HEK293 (cell line): Measurements from ENCODE around the gene ITGA7.

Source experiments
- BCL11A ChIP-seq: fragments of 450-650 bp; formaldehyde crosslinking; IDR thresholded peaks from 2 replicates; pipeline ENCODE4 v1.5.1; 2016; ENCODE audit warnings: low read depth, missing biosample characterization, missing genetic modification characterization
- BCL11B ChIP-seq: fragments of 450-650 bp; formaldehyde crosslinking; IDR thresholded peaks from 2 replicates; pipeline ENCODE4 v1.5.1; 2016; ENCODE audit warnings: low read depth, missing biosample characterization, missing genetic modification characterization
- BCL6B ChIP-seq: fragments of 450-650 bp; formaldehyde crosslinking; IDR thresholded peaks from 2 replicates; pipeline ENCODE4 v1.5.1; 2017; ENCODE audit warnings: missing biosample characterization, missing genetic modification characterization
- EGR2 ChIP-seq: fragments of 450-650 bp; formaldehyde crosslinking; IDR thresholded peaks from 2 replicates; pipeline ENCODE4 v1.5.1; 2016; ENCODE audit warnings: low read depth, missing biosample characterization, missing genetic modification characterization
- FEZF1 ChIP-seq: fragments of 450-650 bp; formaldehyde crosslinking; IDR thresholded peaks from 2 replicates; pipeline ENCODE4 v1.5.1; 2016; ENCODE audit warnings: missing biosample characterization, missing genetic modification characterization
- HOXC10 ChIP-seq: sonication (generic); formaldehyde crosslinking; IDR thresholded peaks from 2 replicates; pipeline ENCODE4 v1.8.1; 2023; ENCODE audit warnings: mild to moderate bottlenecking, missing genetic modification reagents
- KLF16 ChIP-seq: fragments of 450-650 bp; formaldehyde crosslinking; IDR thresholded peaks from 2 replicates; pipeline ENCODE4 v1.5.1; 2017; ENCODE audit warnings: missing biosample characterization, missing genetic modification characterization
- PATZ1 ChIP-seq: fragments of 450-650 bp; formaldehyde crosslinking; IDR thresholded peaks from 2 replicates; pipeline ENCODE4 v1.5.1; 2016; ENCODE audit warnings: missing biosample characterization, missing genetic modification characterization
- PRDM1 ChIP-seq: fragments of 450-650 bp; formaldehyde crosslinking; IDR thresholded peaks from 2 replicates; pipeline ENCODE4; 2016; ENCODE audit warnings: missing biosample characterization, missing genetic modification characterization
- RBAK ChIP-seq: fragments of 450-650 bp; formaldehyde crosslinking; IDR thresholded peaks from 2 replicates; pipeline ENCODE4 v1.5.1; 2016; ENCODE audit warnings: missing biosample characterization, missing genetic modification characterization
- REPIN1 ChIP-seq: fragments of 450-650 bp; formaldehyde crosslinking; IDR thresholded peaks from 2 replicates; pipeline ENCODE4 v1.5.1; 2017; ENCODE audit warnings: missing biosample characterization, missing genetic modification characterization, low read depth
- SP7 ChIP-seq: fragments of 450-650 bp; formaldehyde crosslinking; IDR thresholded peaks from 2 replicates; pipeline ENCODE4 v1.5.1; 2016; ENCODE audit warnings: missing biosample characterization, missing genetic modification characterization
- TCF7L2 ChIP-seq: IDR thresholded peaks from 2 replicates; pipeline ENCODE4 v1.6.1; 2011; ENCODE audit warnings: low read depth, mild to moderate bottlenecking, inconsistent platforms, low read length, moderate library complexity, borderline replicate concordance
- ZBTB11 ChIP-seq: fragments of 450-650 bp; formaldehyde crosslinking; conservative IDR thresholded peaks from 2 replicates; pipeline ENCODE4 v1.5.1; 2016; ENCODE audit warnings: low read depth, missing biosample characterization, missing genetic modification characterization
- ZBTB48 ChIP-seq: fragments of 450-650 bp; formaldehyde crosslinking; IDR thresholded peaks from 2 replicates; pipeline ENCODE4 v1.5.1; 2016; ENCODE audit warnings: missing biosample characterization, missing genetic modification characterization
- ZBTB7A ChIP-seq: fragments of 450-650 bp; formaldehyde crosslinking; IDR thresholded peaks from 2 replicates; pipeline ENCODE4 v1.5.1; 2016; ENCODE audit warnings: low read depth, missing biosample characterization, missing genetic modification characterization
- ZFHX2 ChIP-seq: fragments of 450-650 bp; formaldehyde crosslinking; conservative IDR thresholded peaks from 2 replicates; pipeline ENCODE4 v1.5.1; 2016; ENCODE audit warnings: missing biosample characterization, missing genetic modification characterization
- ZIC2 ChIP-seq: fragments of 450-650 bp; formaldehyde crosslinking; IDR thresholded peaks from 2 replicates; pipeline ENCODE4 v1.5.1; 2016; ENCODE audit warnings: missing biosample characterization, missing genetic modification characterization
- ZNF157 ChIP-seq: fragments of 450-650 bp; formaldehyde crosslinking; IDR thresholded peaks from 2 replicates; pipeline ENCODE4 v1.5.1; 2016; ENCODE audit warnings: missing biosample characterization, missing genetic modification characterization
- ZNF221 ChIP-seq: fragments of 450-650 bp; formaldehyde crosslinking; IDR thresholded peaks from 2 replicates; pipeline ENCODE4 v1.5.1; 2017; ENCODE audit warnings: missing biosample characterization, missing genetic modification characterization, borderline replicate concordance
- ZNF354C ChIP-seq: fragments of 450-650 bp; formaldehyde crosslinking; IDR thresholded peaks from 2 replicates; pipeline ENCODE4 v1.5.1; 2016; ENCODE audit warnings: missing biosample characterization, missing genetic modification characterization, low read depth, borderline replicate concordance
- ZNF362 ChIP-seq: fragments of 450-650 bp; formaldehyde crosslinking; IDR thresholded peaks from 2 replicates; pipeline ENCODE4 v1.5.1; 2016; ENCODE audit warnings: missing biosample characterization, missing genetic modification characterization
- ZNF558 ChIP-seq: fragments of 450-650 bp; formaldehyde crosslinking; IDR thresholded peaks from 2 replicates; pipeline ENCODE4 v1.5.1; 2016; ENCODE audit warnings: missing biosample characterization, missing genetic modification characterization
- ZNF596 ChIP-seq: fragments of 450-650 bp; IDR thresholded peaks from 2 replicates; pipeline ENCODE4 v1.5.0; 2018; ENCODE audit warnings: missing biosample characterization, mild to moderate bottlenecking, missing genetic modification characterization, moderate library complexity
- ZNF639 ChIP-seq: fragments of 450-650 bp; formaldehyde crosslinking; IDR thresholded peaks from 2 replicates; pipeline ENCODE4 v1.5.1; 2016; ENCODE audit warnings: missing biosample characterization, missing genetic modification characterization
- ZNF654 ChIP-seq: fragments of 450-650 bp; formaldehyde crosslinking; IDR thresholded peaks from 2 replicates; pipeline ENCODE4 v1.5.1; 2016; ENCODE audit warnings: low read depth, missing biosample characterization, missing genetic modification characterization
- ZNF701 ChIP-seq: fragments of 450-650 bp; formaldehyde crosslinking; IDR thresholded peaks from 2 replicates; pipeline ENCODE4 v1.5.1; 2016; ENCODE audit warnings: missing biosample characterization, missing genetic modification characterization
- ZNF768 ChIP-seq: fragments of 450-650 bp; formaldehyde crosslinking; IDR thresholded peaks from 2 replicates; pipeline ENCODE4 v1.5.1; 2018; ENCODE audit warnings: missing biosample characterization, mild to moderate bottlenecking, missing genetic modification characterization
- ZNF830 ChIP-seq: fragments of 450-650 bp; IDR thresholded peaks from 2 replicates; pipeline ENCODE4 v1.5.0; 2018; ENCODE audit warnings: missing biosample characterization, missing genetic modification characterization, low read depth, mild to moderate bottlenecking, moderate library complexity
- ZSCAN23 ChIP-seq: fragments of 450-650 bp; formaldehyde crosslinking; IDR thresholded peaks from 2 replicates; pipeline ENCODE4 v1.5.1; 2016; ENCODE audit warnings: missing biosample characterization, missing genetic modification characterization
- ZSCAN30 ChIP-seq: fragments of 450-650 bp; IDR thresholded peaks from 2 replicates; pipeline ENCODE4 v1.5.1; 2018; ENCODE audit warnings: missing biosample characterization, mild to moderate bottlenecking, missing genetic modification characterization, moderate library complexity

ITGA7 gene

GRCh38 chr12:55742719-55743405 is 35.2 kb upstream of the ITGA7 start, which contains the start of gene GDF11 (continued):
- TF ChIP-seq ZNF701 (tag by site-specific recombination) (no peak), ZBTB48 (tag by site-specific recombination) (no peak), REPIN1 (tag by site-specific recombination) (no peak), ZNF157 (tag by site-specific recombination) (no peak), FEZF1 (tag by site-specific recombination) (0 out of 2 replicates have a peak, but pooled peaks have one; percentile 33), ZSCAN30 (tag by site-specific recombination) (no peak), ZNF654 (tag by site-specific recombination) (no peak), HOXC10 (CRISPR knock-in tag) (no peak), ZNF830 (tag by site-specific recombination) (no peak), ZSCAN23 (no peak), KLF16 (tag by site-specific recombination) (0 out of 2 replicates have a peak, but pooled peaks have one; percentile 46), BCL6B (no peak), TCF7L2 (no peak), ZNF558 (no peak), ZNF768 (tag by site-specific recombination) (no peak), ZNF362 (tag by site-specific recombination) (no peak), ZNF221 (tag by site-specific recombination) (no peak), ZNF639 (0 out of 2 replicates have a peak, but pooled peaks have one; percentile 43), ZBTB11 (tag by site-specific recombination) (peak; percentile 20; the same call in 1 of the 2 replicates), BCL11B (tag by site-specific recombination) (peak; percentile 28; the same call in 1 of the 2 replicates), BCL11A (no peak), ZIC2 (tag by site-specific recombination) (no peak), EGR2 (tag by site-specific recombination) (peak; percentile 92), ZBTB7A (no peak), ZFHX2 (tag by site-specific recombination) (peak; percentile 84), ZNF596 (tag by site-specific recombination) (peak; percentile 98), SP7 (peak; percentile 76), PRDM1 (tag by site-specific recombination) (peak; percentile 97), PATZ1 (tag by site-specific recombination) (peak; percentile 86), RBAK (tag by site-specific recombination) (no peak), ZNF354C (tag by site-specific recombination) (no peak)
